Osteocyte (in vitro differentiated cells): ENCODE data around the gene MORN4. TPM values are rescaled to one million over a fixed set of nuclear protein-coding genes. Genes with fewer than 3 reads are reported as not detected.
"Not testable (repeated sequence)": the region's sequence is repeated elsewhere in the genome, so short reads cannot be mapped to it uniquely, and the experiment has no call there.

Experiments
- DNase-seq: peaks from one replicate; pipeline ENCODE4 v3.0.0; 2021; ENCODE audit warnings: mixed read lengths; ENCODE audit not compliant: unreplicated experiment; ENCODE audit errors: extremely low spot score
- H3K27ac Mint-ChIP-seq: one replicate; pipeline ENCODE4 v1.8.0; 2021; ENCODE audit warnings: mild to moderate bottlenecking, mixed read lengths; ENCODE audit not compliant: unreplicated experiment
- H3K27me3 Mint-ChIP-seq: one replicate; pipeline ENCODE4 v1.8.0; 2021; ENCODE audit warnings: mixed read lengths; ENCODE audit not compliant: unreplicated experiment
- H3K36me3 Mint-ChIP-seq: one replicate; pipeline ENCODE4 v1.8.0; 2021; ENCODE audit warnings: mixed read lengths; ENCODE audit not compliant: unreplicated experiment
- H3K4me1 Mint-ChIP-seq: one replicate; pipeline ENCODE4 v1.8.0; 2021; ENCODE audit warnings: mixed read lengths; ENCODE audit not compliant: unreplicated experiment
- H3K4me3 Mint-ChIP-seq: one replicate; pipeline ENCODE4 v1.8.0; 2021; ENCODE audit warnings: mild to moderate bottlenecking, moderate library complexity, mixed read lengths; ENCODE audit not compliant: unreplicated experiment
- H3K9me3 Mint-ChIP-seq: one replicate; pipeline ENCODE4 v1.8.0; 2021; ENCODE audit warnings: mixed read lengths; ENCODE audit not compliant: unreplicated experiment
- total RNA-seq: library from RNA; stranded (reverse); gene quantifications from 2 replicates; pipeline ENCODE4 v1.2.1, GENCODE V29; 2021
- TF ChIP-seq, protein P1 (sequence below): fragments of 200-600 bp; sonication (generic); IDR thresholded peaks from 2 replicates; pipeline ENCODE4 v1.5.0; 2021; ENCODE audit warnings: antibody characterized with exemption, mild to moderate bottlenecking, moderate library complexity

The MORN4 gene
- total RNA-seq, 1 donor from 2014 or later: 13.3 TPM

DNA sequence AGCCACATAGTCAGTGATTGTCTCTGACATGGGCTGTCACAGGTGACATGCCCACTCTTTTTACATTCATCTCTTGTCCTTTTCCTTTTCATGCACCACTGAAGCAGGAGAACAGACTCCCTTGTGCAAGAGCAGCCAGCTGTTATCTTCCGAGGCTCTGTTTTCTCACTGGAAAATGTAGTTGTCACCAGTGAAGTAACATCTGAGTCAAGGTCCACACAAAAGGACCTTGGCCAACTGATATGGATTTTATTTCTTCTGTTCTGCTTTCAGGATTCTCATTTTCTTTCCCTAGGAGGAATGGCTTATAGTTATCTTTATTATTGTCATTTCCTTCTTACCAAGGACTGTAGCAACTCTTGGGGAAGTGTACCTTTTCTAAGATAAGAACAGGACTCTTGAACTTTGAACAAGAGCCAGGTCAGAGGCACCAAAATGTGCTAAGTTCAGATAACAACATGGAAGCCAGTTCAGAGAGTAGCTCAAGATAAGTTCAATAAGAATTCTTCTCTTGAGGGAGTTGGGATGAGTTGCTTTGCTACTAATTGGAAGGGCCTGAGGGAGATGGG is 31.1 kb upstream of the MORN4 start:
- no peak for DNase-seq
- H3K27ac Mint-ChIP-seq: no peak overlapping the region
- TF ChIP-seq, protein P1, sequence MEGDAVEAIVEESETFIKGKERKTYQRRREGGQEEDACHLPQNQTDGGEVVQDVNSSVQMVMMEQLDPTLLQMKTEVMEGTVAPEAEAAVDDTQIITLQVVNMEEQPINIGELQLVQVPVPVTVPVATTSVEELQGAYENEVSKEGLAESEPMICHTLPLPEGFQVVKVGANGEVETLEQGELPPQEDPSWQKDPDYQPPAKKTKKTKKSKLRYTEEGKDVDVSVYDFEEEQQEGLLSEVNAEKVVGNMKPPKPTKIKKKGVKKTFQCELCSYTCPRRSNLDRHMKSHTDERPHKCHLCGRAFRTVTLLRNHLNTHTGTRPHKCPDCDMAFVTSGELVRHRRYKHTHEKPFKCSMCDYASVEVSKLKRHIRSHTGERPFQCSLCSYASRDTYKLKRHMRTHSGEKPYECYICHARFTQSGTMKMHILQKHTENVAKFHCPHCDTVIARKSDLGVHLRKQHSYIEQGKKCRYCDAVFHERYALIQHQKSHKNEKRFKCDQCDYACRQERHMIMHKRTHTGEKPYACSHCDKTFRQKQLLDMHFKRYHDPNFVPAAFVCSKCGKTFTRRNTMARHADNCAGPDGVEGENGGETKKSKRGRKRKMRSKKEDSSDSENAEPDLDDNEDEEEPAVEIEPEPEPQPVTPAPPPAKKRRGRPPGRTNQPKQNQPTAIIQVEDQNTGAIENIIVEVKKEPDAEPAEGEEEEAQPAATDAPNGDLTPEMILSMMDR: no peak
- no peaks in the 10 kb centered on the region for H3K4me1 Mint-ChIP-seq
- H3K27me3 Mint-ChIP-seq: no peaks in the 10 kb centered on the region
- H3K9me3 Mint-ChIP-seq: no peaks in the 10 kb centered on the region
- H3K36me3 Mint-ChIP-seq: peaks cover 48% of the 10 kb centered on the region
- no peak overlapping the region for H3K4me3 Mint-ChIP-seq

DNA sequence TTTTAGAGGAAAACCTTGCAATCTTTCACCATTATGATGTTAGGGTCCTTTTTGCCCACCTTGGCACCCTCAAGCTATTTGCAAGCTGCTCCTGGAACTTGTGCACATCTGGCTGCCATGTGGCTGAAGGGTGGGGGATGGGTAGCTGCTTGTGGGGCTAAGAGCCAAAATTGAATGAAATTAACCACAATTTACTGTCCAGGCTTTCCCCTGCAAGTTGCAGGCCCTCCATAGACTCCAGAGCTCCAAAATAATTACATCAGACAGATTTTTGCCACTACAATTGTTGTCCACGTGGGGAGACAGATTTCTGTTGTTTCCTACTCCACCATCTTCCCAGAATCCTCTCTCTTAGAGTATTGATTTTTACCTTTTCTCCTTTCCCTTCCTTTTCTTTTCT is 26.3 kb upstream of the MORN4 start:
- Mint-ChIP-seq H3K4me3 (no peak overlapping the region), H3K27me3 (no peaks in the 10 kb centered on the region), H3K36me3 (peaks cover 49% of the 10 kb centered on the region), H3K4me1 (no peaks in the 10 kb centered on the region), H3K27ac (peak overlapping the region; percentile 6), H3K9me3 (no peaks in the 10 kb centered on the region)
- no peak for DNase-seq
- TF ChIP-seq, protein P1: no peak

- Mint-ChIP-seq H3K4me3 (no peak overlapping the region), H3K36me3 (peaks cover 42% of the 10 kb centered on the region), H3K4me1 (no peaks in the 10 kb centered on the region), H3K9me3 (no peaks in the 10 kb centered on the region), H3K27me3 (no peaks in the 10 kb centered on the region), H3K27ac (no peak overlapping the region)
- TF ChIP-seq, protein P1: no peak
- no peak for DNase-seq
Observed at GRCh38 chr10:97656777-97657176, 23.5 kb upstream of the MORN4 start.

- DNase-seq: no peak
- no peak overlapping the region for H3K4me3 Mint-ChIP-seq
- TF ChIP-seq, protein P1: no peak
- no peaks in the 10 kb centered on the region for H3K27me3 Mint-ChIP-seq
- H3K27ac Mint-ChIP-seq: no peak overlapping the region
- H3K4me1 Mint-ChIP-seq: peaks cover 25% of the 10 kb centered on the region
- H3K36me3 Mint-ChIP-seq: peaks cover 26% of the 10 kb centered on the region
- H3K9me3 Mint-ChIP-seq: no peaks in the 10 kb centered on the region
Observed at GRCh38 chr10:97651773-97652172, 18.5 kb upstream of the MORN4 start.

DNA sequence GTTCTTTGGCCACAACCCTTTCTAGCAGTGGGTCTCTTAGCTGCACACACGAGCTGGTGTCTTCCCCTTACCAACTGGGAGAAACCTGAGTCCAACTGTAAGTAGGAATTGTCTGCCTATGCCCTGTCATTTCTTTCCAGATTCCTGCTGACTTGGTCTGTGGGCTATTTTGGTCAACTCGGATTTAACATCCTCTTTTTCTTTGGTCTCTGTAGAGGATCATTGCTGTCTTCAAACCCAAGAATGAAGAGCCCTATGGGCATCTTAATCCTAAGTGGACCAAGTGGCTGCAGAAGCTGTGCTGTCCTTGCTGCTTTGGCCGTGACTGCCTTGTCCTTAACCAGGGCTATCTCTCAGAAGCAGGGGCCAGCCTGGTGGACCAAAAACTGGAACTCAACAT is 17.4 kb upstream of the MORN4 start:
- Mint-ChIP-seq H3K27me3 (no peaks in the 10 kb centered on the region), H3K4me1 (peaks cover 25% of the 10 kb centered on the region), H3K36me3 (peaks cover 18% of the 10 kb centered on the region), H3K4me3 (no peak overlapping the region), H3K27ac (no peak overlapping the region), H3K9me3 (no peaks in the 10 kb centered on the region)
- TF ChIP-seq, protein P1: no peak
- DNase-seq: no peak

- Mint-ChIP-seq H3K4me3 (peak overlapping the region; percentile 7), H3K4me1 (peaks cover 25% of the 10 kb centered on the region), H3K27ac (peak overlapping the region; percentile 82), H3K36me3 (peaks cover 22% of the 10 kb centered on the region)
- not testable (repeated sequence) for DNase-seq, H3K9me3 Mint-ChIP-seq, H3K27me3 Mint-ChIP-seq
Observed at GRCh38 chr10:97649405-97649750, 16.1 kb upstream of the MORN4 start.
